Gastroesophageal sphincter (tissue), 3 donors: ENCODE data around the gene MEGF6.

Experiments
- EP300 ChIP-seq: sonication (generic); formaldehyde crosslinking; IDR thresholded peaks from one replicate; pipeline ENCODE4 v1.6.1; 2017; ENCODE audit warnings: antibody characterized with exemption, mild to moderate bottlenecking
- POLR2A ChIP-seq, 2 donors: fragments of 450-650 bp; IDR thresholded peaks; one replicate each; pipeline ENCODE4 v1.6.1; 2017; ENCODE audit warnings: antibody characterized with exemption in 2 of 2, mild to moderate bottlenecking in 2 of 2, moderate library complexity in 1 of 2
- POLR2AphosphoS5 ChIP-seq: sonication (generic); formaldehyde crosslinking; IDR thresholded peaks from one replicate; pipeline ENCODE4 v1.6.1; 2017; ENCODE audit warnings: antibody characterized with exemption
- TF ChIP-seq, protein P1 (sequence below), 4 experiments: fragments of 200-600 bp in 2 of 4; fragments of 450-650 bp in 2 of 4; sonication (generic) in 1 of 4; IDR thresholded peaks; one replicate each; pipeline ENCODE4 v1.5.1; 2017 to 2019; ENCODE audit warnings: antibody characterized with exemption in 4 of 4, mild to moderate bottlenecking in 2 of 4, moderate library complexity in 2 of 4

DNA sequence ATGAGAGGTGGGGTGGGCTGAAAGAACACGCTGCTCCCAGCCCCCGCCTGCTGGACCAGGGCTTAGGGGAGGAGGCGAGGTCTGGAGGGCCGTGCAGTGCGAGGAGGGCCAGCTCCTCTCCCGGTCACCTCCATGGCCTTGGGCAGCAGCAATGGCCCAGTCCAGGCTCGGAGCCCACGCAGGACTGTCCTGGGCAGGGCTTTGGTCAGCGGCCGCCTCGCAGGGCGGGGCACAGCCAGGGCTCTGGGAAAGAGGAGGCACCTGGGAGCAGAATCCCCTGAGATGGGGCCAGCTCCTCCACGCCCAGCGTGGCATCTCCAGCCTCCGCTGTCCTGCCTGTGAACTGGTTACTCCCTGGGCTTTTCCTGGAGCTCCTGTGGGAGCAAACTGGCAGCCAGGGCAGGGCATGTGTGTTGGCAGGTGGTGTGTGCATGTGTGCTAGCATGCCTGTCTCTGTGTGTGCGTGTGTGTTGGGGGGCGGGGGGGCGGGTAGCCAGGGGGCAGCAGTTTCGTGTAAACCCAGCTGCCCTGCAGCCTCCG, 129.4 kb downstream of the MEGF6 start:
- TF ChIP-seq, protein P1, sequence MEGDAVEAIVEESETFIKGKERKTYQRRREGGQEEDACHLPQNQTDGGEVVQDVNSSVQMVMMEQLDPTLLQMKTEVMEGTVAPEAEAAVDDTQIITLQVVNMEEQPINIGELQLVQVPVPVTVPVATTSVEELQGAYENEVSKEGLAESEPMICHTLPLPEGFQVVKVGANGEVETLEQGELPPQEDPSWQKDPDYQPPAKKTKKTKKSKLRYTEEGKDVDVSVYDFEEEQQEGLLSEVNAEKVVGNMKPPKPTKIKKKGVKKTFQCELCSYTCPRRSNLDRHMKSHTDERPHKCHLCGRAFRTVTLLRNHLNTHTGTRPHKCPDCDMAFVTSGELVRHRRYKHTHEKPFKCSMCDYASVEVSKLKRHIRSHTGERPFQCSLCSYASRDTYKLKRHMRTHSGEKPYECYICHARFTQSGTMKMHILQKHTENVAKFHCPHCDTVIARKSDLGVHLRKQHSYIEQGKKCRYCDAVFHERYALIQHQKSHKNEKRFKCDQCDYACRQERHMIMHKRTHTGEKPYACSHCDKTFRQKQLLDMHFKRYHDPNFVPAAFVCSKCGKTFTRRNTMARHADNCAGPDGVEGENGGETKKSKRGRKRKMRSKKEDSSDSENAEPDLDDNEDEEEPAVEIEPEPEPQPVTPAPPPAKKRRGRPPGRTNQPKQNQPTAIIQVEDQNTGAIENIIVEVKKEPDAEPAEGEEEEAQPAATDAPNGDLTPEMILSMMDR (IDR thresholded peaks at IDR 0.05): no peak
- no peak for TF ChIP-seq POLR2A (IDR thresholded peaks at IDR 0.05)
- TF ChIP-seq EP300: no peak
- no peak for TF ChIP-seq POLR2AphosphoS5
